NCI-H2227 treated with DMSO at 0.1 percent for 48 hours (cell line): ENCODE data around the gene MAP7.
A peak's percentile ranks its signal among the peaks of the same experiment; 100 is the strongest.

Source experiments
- DNase-seq: peaks from one replicate; lab custom pipeline; 2025; lab: John Stamatoyannopoulos, UW

MAP7 gene

GRCh38 chr6:136528477-136528876, 21.7 kb downstream of the MAP7 start:
- DNase-seq = no peak

- no peak for DNase-seq
Observed at GRCh38 chr6:136527831-136528230, 22.4 kb downstream of the MAP7 start.

- DNase-seq = no peak
Observed at GRCh38 chr6:136526937-136527336, 23.3 kb downstream of the MAP7 start.

DNA sequence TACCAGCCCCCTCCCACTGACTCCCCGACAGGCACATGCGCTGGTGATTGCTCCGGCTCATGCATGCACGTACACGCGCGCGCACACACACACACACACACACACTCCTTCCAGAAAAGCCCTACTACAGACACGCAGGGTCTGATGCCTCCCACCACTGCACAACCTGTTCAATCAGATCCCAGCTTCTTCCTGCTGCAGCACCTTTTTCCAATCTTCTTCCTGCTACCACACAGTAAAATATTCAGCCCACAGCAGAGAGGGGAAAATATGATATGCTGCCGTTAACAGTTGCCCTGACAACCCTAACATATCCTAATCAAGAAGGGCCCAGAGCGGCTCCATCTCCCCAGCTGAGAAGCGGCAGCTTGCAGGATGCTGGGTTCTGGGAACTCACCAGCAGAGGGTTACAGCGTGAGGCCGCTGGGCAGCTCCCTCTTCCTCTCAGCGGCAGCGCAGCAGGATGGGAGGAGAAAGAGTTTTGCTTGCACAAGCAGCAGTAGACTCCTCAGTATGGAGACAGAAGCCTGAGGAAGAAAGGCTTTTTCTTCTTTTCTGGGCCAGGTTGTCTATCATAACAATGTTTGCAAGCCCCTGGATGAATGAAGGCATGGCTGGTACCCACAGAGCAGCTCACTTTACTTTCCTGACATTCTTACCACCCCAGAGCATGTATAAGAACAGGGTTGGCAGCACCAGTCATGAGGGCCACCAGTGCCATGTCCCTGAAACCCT, 23.9 kb downstream of the MAP7 start:
- DNase-seq = peak; percentile 84

DNA sequence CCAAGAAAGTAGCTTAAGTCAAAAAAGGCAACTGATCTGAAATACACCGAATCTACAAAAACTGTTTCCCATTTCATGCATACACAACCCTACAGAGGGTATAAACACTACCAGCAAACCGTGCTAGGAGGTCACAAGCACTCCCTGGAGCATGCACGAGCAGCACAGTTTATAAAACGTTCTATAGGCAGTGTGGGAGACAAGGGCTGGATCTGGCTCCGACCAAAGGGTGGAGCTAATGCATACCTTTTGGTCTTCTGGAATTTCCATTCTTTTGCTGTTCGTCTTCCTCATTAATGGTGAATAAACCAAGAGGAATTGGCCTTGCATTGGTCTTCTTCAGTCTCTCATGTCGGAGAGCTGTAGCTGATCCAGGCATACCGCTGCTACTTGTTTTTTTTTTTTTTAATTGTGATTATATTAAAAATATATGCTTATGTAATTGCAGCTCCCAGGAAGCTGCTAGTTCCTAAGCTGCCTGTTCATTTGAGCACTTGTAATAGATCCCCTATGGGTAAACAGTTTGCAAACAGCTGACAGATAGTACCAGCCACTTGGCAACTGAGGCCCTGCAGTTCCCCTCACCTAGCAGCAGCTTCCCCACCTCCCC, 24.5 kb downstream of the MAP7 start:
- DNase-seq = no peak

DNA sequence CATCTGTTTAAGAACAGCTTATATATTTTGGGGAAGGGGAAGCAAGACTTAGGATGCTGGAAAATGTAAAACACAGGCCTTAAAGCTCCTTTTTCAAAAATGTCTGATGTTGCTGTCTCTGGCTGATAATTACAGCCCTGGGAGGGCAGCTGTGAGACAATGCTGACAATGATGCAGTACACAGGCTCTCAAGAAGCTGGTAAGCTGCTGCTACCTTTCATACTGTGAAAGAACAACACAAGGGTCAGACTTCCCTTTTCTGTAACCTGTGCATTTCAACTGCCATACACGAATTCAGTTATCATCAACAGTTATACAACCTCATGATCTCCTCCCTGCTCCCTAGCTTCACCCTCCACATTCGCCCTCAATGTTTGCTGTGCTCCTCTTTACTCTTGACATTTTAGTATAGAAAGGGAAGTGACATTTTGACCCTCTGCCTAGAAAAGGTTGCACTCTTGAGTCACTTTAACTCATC, 25.2 kb downstream of the MAP7 start:
- peak; percentile 51 for DNase-seq

GRCh38 chr6:136524339-136524935, 25.8 kb downstream of the MAP7 start:
- DNase-seq = no peak

- no peak for DNase-seq
Observed at GRCh38 chr6:136523196-136523595, 27.0 kb downstream of the MAP7 start.

DNA sequence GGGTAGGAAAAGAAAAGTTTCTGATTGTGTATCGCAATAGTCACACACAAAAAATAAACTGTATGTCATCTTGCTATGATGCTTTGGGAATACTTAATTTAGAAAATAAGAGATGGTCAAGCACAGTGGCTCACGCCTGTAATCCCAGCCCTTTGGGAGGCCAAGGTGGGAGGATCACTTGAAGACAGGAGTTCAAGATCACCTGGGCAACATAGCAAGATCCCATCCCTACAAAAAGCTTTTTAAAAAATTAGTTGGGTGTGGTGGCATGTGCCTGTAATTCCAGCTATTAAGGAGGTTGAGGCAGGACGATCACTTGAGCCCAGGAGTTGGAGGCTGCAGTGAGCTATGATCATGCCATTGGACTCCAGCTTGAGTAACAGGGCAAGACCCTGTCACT, 27.6 kb downstream of the MAP7 start:
- no peak for DNase-seq

GRCh38 chr6:136521911-136522310, 28.3 kb downstream of the MAP7 start:
- no peak for DNase-seq

- no peak for DNase-seq
Observed at GRCh38 chr6:136521427-136521826, 28.8 kb downstream of the MAP7 start.

- DNase-seq = no peak
Observed at GRCh38 chr6:136520517-136520916, 29.7 kb downstream of the MAP7 start.

GRCh38 chr6:136517582-136517981, 32.6 kb downstream of the MAP7 start:
- DNase-seq = no peak

DNA sequence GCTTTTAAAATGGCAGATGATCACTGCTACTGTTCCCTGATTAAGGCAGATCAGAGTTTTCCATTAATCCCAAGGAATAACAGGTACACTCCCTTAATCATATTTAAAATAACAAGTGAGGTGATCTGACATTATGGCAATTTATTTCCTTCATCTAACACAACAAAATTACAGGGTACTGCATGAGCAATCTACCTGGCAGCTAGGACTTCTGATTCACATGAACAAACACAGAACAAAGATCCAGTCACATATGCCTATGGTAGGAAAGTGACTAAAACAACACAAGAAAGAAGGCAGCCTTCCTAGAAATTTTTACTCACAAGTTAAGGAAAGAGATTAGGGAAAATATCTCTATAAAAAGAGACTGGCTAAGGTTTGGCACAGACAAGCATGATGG, 33.2 kb downstream of the MAP7 start:
- peak; percentile 52 for DNase-seq

DNA sequence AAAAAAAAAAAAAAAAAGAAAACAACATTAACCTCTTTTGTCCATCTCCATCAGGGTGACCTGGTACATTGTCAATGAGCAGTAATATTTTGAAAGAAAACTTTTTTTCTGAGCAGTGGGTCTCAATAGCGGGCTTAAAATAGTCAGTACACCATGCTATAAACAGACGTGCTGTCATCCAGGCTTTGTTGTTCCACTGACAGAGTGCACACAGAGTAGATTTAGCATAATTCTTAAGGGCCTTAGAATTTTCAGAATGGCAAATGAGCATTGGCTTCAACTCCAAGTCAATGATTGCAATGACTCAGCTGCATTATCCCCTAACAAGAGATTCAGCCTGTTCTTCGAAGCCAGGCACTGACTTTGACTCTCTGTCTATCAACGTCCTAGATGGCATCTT, 35.6 kb downstream of the MAP7 start:
- no peak for DNase-seq

DNA sequence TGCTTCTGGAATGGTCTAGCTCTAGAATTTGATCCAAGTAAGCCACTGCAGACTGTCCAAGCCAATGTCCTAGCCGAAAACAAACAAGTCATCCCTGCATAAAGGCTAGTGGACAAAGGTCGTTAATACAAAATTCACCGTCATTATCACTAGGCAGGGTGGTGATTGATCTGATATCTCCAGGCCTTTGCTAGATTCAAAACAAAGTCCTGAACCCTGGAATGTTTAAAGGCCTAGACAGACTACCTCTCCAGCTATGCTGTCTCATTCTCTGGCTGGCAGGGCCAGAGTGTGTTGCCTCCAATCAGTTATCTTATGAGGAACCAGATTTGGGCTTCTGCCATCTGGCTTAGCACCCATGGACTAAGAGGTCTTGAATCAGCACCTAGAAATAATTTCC, 38.3 kb downstream of the MAP7 start:
- no peak for DNase-seq

DNA sequence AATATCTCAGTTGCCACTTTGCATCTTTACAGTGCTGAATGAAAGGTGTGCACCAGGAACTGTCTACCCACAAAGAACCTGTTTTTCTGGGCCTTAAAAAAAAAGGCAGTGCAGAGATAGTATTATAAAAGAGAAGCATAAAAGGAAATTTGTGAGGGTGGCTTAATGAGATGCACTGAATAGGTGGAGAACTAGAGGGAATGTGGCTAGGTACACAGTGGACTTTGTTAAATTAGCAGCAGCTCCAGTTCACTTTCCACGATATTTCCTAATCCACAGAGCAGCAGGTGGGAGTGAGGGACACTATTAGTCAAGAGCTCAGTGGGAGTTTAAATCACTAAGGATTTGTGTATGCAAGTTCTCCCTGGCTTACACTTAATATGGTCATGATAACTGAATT, 38.8 kb downstream of the MAP7 start:
- no peak for DNase-seq

- DNase-seq = no peak
Observed at GRCh38 chr6:136510782-136511181, 39.4 kb downstream of the MAP7 start.

DNA sequence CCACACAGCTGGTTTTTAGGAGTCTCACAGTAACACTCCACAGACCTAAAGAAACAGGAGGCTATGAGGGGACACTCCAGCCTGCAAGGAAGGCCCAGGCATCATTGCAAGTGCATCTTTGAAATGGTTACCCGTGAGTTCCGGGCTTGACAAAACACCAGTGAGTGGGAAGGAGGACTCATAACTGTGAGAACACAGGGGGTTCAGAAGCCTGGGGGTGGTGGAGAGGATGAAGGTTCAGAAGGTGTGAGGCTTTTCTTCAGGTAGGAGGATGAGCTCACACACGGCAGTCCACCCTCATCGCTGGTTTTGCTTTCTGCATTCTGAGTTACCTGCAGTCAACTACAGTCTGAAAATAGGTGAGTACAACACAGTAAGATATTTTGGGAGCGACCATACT, 39.9 kb downstream of the MAP7 start:
- no peak for DNase-seq

- no peak for DNase-seq
Observed at GRCh38 chr6:136508725-136509392, 41.4 kb downstream of the MAP7 start.

GRCh38 chr6:136506124-136506799, 44.0 kb downstream of the MAP7 start:
- no peak for DNase-seq

GRCh38 chr6:136503303-136504029, 46.8 kb downstream of the MAP7 start:
- DNase-seq = no peak
